ENCODE data around the gene CCR3.

Gene CCR3

DNA sequence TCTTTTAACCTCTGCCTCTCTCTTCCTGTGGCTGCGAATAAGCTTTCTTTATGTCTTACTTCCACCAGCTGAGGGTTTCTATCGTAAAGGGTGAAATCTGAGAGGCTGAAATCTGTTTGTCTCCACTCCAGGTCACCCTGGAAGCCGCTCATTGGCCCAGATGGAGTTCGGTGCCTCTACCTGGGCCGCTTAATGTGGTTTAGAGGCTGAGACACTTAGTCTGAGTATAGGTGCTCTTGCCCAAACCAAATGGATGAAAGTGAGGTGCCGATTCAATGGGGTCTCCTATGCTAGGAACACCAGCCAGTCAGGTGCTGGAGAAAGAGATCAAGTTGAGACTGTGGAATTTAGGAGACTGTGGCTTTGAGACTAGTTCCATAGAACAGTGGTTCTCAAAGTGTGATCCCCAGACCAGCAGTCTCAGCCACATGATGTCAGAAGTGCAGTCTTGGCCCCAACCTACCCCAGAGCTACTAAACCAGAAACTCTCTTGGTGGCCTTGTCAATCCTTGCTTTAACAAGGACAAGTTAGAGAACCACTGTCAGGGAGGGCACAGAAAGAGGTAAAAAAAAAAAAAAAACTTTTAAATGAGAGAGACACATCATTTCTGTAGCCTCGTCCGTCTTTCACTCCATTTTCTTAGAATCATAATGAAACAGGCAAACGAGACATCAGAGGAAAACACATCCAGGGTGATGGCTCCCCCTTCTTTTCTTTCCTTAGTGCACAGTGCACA, 56.8 kb downstream of the CCR3 start:
- no peak for DNase-seq (ENCODE audit: low spot score)

DNA sequence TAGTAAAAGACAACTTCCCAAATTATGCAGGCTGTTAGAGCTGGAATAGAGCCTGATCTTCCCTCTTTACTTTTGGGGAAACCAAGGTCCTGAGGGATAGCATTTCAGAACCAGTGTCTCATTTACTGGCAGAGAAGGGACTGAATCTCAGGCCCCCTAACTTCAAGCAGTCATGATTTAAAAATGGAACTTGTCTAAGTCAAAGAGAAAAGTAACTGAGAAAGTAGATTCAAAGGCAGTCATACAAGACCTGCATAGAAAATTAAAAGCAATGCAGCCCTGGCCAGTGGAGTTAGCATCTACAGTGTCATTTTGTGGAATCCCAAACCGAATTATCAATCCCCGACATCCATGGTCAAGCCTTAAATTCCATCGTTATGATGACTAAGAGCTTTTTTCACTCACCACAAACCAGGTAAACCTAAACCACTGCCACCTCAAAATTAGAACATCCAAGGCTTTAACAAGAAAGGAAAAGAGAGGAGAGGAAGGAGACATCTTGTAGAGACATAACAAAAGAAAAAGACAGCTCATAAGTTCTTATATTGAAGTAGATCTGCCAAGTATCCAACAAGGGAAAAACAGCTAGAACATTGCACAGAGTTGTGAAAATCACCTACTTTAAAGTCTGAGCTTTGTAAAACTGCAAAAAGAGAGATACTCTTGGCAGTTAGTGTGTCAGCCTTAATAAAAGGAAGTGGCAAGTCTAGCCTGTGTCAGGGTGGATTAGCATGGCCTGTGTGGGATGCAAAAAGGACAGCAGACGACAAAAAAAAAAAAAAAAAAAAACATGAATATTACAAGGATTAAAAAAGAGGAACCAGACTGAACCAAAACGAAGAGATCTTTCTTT, 57.6 kb downstream of the CCR3 start:
- DNase-seq (ENCODE audit: low spot score), result no peak

GRCh38 chr3:46300461-46300789, 58.2 kb downstream of the CCR3 start:
- DNase-seq (ENCODE audit: low spot score), result no peak

DNA sequence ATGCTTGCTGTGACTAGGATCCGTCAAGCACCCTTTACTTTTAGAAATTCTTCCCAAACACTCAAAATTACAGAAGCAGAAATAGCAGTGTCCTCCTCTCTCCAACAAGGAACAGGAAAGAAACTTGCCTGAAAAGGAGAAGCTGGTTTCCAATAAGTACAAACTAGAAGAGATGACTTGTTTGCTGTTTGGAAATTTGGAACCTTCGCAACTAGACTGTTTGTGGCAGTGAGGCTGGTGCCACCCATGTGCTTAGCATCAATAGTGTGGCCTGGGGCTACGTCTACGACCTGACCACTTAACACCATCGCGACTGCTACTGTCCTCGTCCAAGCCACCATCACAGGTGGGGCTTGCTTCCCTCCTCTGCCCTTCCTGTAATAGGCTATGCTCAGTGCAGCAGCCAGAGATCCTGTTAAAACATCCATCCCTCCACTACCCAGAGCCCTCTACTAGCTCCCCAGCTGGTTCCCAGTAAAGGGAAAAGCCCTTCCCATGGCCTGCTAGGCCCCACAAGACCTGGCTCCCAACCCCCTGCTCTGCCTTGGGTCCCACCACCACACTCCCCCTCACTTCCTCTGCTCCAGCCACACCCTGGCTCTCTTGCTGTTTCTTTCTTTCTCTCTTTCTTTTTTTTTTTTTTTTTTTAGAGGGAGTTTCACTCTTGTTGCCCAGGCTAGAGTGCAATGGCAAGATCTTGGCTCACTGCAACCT, 59.0 kb downstream of the CCR3 start:
- no peak for DNase-seq (ENCODE audit: low spot score)

DNA sequence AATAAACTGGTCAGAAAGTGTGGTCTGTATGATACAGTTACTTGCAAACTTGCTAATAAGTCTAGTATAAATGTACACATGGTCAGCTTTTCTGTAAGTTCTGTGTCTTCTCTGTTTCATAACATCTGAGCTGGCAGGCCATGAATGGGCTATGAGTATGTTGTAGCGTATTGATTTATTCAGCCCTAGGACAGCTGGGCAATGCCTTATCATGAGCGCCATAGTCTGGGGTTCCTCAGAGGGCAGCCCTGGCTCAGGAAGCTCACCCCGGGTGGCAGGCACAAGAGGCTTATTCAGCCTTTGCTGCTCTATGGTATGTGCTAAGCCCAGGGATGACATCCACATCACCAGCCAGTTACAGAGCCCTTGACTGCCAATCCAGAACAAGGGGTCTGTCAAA, 61.0 kb downstream of the CCR3 start:
- no peak for DNase-seq (ENCODE audit: low spot score)

DNA sequence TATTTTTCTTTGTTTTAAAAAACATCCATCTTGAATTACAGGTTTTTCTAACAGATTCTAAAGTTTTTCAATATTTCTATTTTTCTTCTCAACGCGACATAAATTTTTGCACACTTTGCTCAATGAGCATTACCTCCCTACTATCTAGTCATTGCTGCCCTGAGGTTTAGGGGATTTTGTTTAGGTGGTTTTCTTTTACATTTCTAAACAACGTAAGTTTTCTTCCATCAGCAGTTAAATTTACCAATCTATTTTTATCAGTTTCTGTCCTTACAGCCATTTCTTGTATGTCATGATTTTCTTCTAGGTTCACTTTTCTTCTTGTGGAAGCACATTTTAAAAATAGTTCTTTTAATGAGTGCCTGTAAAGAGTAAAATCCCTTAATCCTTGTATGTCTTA, 62.5 kb downstream of the CCR3 start:
- DNase-seq (ENCODE audit: low spot score), result no peak

DNA sequence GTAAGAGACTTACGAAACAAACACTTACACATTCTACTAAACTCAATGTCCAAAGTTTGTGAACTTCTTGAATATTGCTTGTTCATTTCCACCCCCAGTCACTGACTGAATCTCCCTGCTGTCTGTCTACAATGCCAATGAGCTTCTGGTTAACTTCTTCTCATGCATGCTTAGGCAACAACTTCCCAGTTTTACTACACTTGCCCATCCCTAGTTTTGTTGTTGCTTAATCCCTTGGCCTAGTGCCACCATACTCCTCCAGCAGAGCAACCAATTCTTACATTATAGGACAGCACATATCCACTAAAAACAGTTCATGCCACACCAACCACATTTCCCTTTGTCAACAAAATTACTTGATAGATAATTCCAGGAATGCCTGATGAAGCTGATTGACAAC, 70.7 kb downstream of the CCR3 start:
- no peak for DNase-seq (ENCODE audit: low spot score)

- DNase-seq (ENCODE audit: low spot score), result no peak
Measured at GRCh38 chr3:46314517-46314916, 72.3 kb downstream of the CCR3 start.

DNA sequence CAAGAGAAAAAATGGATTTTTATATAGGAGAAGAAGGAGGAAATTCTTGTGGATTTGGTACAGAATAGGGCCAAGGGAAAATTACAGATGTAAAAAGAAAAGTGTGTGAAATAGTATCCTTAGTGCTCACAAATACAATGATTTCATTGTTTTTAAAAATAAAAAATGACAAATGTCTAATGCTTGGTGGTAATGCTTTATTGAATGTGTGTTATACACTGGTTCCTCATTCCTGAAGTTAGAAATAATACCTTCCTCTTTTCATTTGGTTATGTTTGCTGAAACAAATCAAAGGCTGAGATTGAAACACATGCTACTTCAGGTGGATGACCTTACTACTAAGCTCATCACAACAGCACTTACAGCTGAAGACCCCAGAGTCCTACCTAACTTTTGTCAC, 73.9 kb downstream of the CCR3 start:
- no peak for DNase-seq (ENCODE audit: low spot score)
